Peyer's patch (tissue), 4 donors: ENCODE results near the gene KRTAP5-5.
"Not testable (repeated sequence)": the region's sequence is repeated elsewhere in the genome, so short reads cannot be mapped to it uniquely, and the experiment has no call there.

Experiments
- POLR2A ChIP-seq, 2 donors: fragments of 450-650 bp; IDR thresholded peaks; one replicate each; pipeline ENCODE4 v1.5.1; 2017; ENCODE audit warnings: antibody characterized with exemption in 2 of 2, mild to moderate bottlenecking in 2 of 2, moderate library complexity in 2 of 2
- TF ChIP-seq, protein P1 (sequence below), 6 experiments: fragments of 450-650 bp in 4 of 6; fragments of 200-600 bp in 2 of 6; sonication (generic) in 1 of 6; IDR thresholded peaks; one replicate each; pipeline ENCODE4 v1.5.1; 2017 to 2019; ENCODE audit warnings: antibody characterized with exemption in 6 of 6, mild to moderate bottlenecking in 3 of 6, moderate library complexity in 1 of 6

- TF ChIP-seq, protein P1, sequence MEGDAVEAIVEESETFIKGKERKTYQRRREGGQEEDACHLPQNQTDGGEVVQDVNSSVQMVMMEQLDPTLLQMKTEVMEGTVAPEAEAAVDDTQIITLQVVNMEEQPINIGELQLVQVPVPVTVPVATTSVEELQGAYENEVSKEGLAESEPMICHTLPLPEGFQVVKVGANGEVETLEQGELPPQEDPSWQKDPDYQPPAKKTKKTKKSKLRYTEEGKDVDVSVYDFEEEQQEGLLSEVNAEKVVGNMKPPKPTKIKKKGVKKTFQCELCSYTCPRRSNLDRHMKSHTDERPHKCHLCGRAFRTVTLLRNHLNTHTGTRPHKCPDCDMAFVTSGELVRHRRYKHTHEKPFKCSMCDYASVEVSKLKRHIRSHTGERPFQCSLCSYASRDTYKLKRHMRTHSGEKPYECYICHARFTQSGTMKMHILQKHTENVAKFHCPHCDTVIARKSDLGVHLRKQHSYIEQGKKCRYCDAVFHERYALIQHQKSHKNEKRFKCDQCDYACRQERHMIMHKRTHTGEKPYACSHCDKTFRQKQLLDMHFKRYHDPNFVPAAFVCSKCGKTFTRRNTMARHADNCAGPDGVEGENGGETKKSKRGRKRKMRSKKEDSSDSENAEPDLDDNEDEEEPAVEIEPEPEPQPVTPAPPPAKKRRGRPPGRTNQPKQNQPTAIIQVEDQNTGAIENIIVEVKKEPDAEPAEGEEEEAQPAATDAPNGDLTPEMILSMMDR (IDR thresholded peaks at IDR 0.05), result not testable (repeated sequence)
- not testable (repeated sequence) for TF ChIP-seq POLR2A (IDR thresholded peaks at IDR 0.05)
These were observed 32.9 kb upstream of the KRTAP5-5 start for GRCh38 chr11:1596576-1597121.
